GM12874 (cell line): ENCODE measurements around the gene TDRD7.

Experiments used
- CTCF ChIP-seq: IDR thresholded peaks from 2 replicates; pipeline ENCODE4 v1.5.1; 2011; ENCODE audit warnings: low read depth, mild to moderate bottlenecking, control low read depth, low read length, moderate library complexity; ENCODE audit not compliant: insufficient read depth

The TDRD7 gene

GRCh38 chr9:97411789-97412625, at the start of gene TDRD7:
Gene TDRD7 (plus strand): TSS chr9:97412096. CDS start chr9:97428466, 16,370 bp downstream.
- peak; percentile 100 for TF ChIP-seq CTCF

GRCh38 chr9:97362777-97363545, 48.9 kb upstream of the TDRD7 start:
- TF ChIP-seq CTCF, result no peak

GRCh38 chr9:97363661-97364299, 48.1 kb upstream of the TDRD7 start:
- TF ChIP-seq CTCF, result no peak

GRCh38 chr9:97364769-97365490, 47.0 kb upstream of the TDRD7 start:
- no peak for TF ChIP-seq CTCF

- no peak for TF ChIP-seq CTCF
Observed at GRCh38 chr9:97365634-97366033, 46.3 kb upstream of the TDRD7 start.

- no peak for TF ChIP-seq CTCF
Observed at GRCh38 chr9:97366476-97366875, 45.4 kb upstream of the TDRD7 start.

GRCh38 chr9:97366889-97367288, 45.0 kb upstream of the TDRD7 start:
- no peak for TF ChIP-seq CTCF
